ENCODE measurements around the gene DTD1. TPM values are rescaled to one million over a fixed set of nuclear protein-coding genes. Genes with fewer than 3 reads are reported as not detected.

The DTD1 gene
- total and polyA plus RNA-seq, 11 donors = 8.0 to 30.3 (median 15.6) TPM

- Histone ChIP-seq H3K36me3 (no peaks in the 10 kb centered on the region), H3K4me1 (peaks cover 0 to 4% (median 0%) of the 10 kb centered on the region in 12 donors), H3K27me3 (no peaks in the 10 kb centered on the region), H3K9me3 (peaks cover 0 to 11% (median 0%) of the 10 kb centered on the region in 12 donors), H3K27ac (no peak overlapping the region), H3K4me3 (no peak overlapping the region)
- TF ChIP-seq CTCF (IDR thresholded peaks at IDR 0.05) (no peak), POLR2A (IDR thresholded peaks at IDR 0.05) (no peak)
- no peak for ATAC-seq
- no peak for DNase-seq
- WGBS, 4 donors = 87 to 96% (median 91%) methylated on average over 1 of the region's 1 CpG
- intact Hi-C loops (cut with DNase I) = loop anchor here in 1 of 10 donors (10.0 kb wide), 1 partner anchor 62 kb away; no protein-coding TSS in a partner anchor
Measured at GRCh38 chr20:18717062-18717461, 129.2 kb downstream of the DTD1 start.

- no peak overlapping the region for H3K4me3 ChIP-seq
- no peak for TF ChIP-seq CTCF (IDR thresholded peaks at IDR 0.05)
- TF ChIP-seq POLR2A (IDR thresholded peaks at IDR 0.05) = no peak
- intact Hi-C loops (cut with DNase I) = loop anchor here in 1 of 10 donors (10.0 kb wide), 1 partner anchor 63 kb away; no protein-coding TSS in a partner anchor
- WGBS, 4 donors = 75 to 84% (median 77%) methylated on average over 3 of the region's 3 CpGs
- ATAC-seq (no peak), DNase-seq (no peak)
- no peaks in the 10 kb centered on the region for H3K36me3 ChIP-seq
- peaks cover 0 to 5% (median 0%) of the 10 kb centered on the region in 12 donors for H3K4me1 ChIP-seq
- H3K27me3 ChIP-seq = no peaks in the 10 kb centered on the region
- H3K27ac ChIP-seq = no peak overlapping the region
- H3K9me3 ChIP-seq = peaks cover 0 to 11% (median 0%) of the 10 kb centered on the region in 12 donors
Measured at GRCh38 chr20:18718129-18718528, 130.3 kb downstream of the DTD1 start.

- intact Hi-C loops (cut with DNase I) = loop anchor here in 1 of 10 donors (10.0 kb wide), 1 partner anchor 65 kb away; no protein-coding TSS in a partner anchor
- peaks cover 0 to 5% (median 0%) of the 10 kb centered on the region in 12 donors for H3K4me1 ChIP-seq
- H3K27ac ChIP-seq = no peak overlapping the region
- 90 to 94% (median 93%) methylated on average over 3 of the region's 3 CpGs for WGBS, 4 donors
- ATAC-seq = no peak
- H3K9me3 ChIP-seq = peaks cover 0 to 11% (median 0%) of the 10 kb centered on the region in 12 donors
- no peaks in the 10 kb centered on the region for H3K36me3 ChIP-seq
- DNase-seq = no peak
- TF ChIP-seq CTCF (IDR thresholded peaks at IDR 0.05) = no peak
- TF ChIP-seq POLR2A (IDR thresholded peaks at IDR 0.05) = no peak
- H3K27me3 ChIP-seq = no peaks in the 10 kb centered on the region
- no peak overlapping the region for H3K4me3 ChIP-seq
Measured at GRCh38 chr20:18719426-18719825, 131.6 kb downstream of the DTD1 start.

GRCh38 chr20:18721551-18722115 lies 133.8 kb downstream of the DTD1 start:
- Histone ChIP-seq H3K9me3 (peaks cover 0 to 11% (median 0%) of the 10 kb centered on the region in 12 donors), H3K4me3 (no peak overlapping the region), H3K36me3 (no peaks in the 10 kb centered on the region), H3K27ac (no peak overlapping the region), H3K27me3 (no peaks in the 10 kb centered on the region), H3K4me1 (peaks cover 0 to 5% (median 0%) of the 10 kb centered on the region in 12 donors)
- intact Hi-C loops (cut with DNase I) = no loop called here
- DNase-seq (no peak), ATAC-seq (peak in 1 of 4 donors; percentile 20)
- TF ChIP-seq CTCF (IDR thresholded peaks at IDR 0.05) (no peak), POLR2A (IDR thresholded peaks at IDR 0.05) (no peak)
- 71 to 82% (median 77%) methylated on average over 9 of the region's 9 CpGs for WGBS, 4 donors

All from heart left ventricle (tissue), 16 donors.